ENCODE data around the gene OR2K2.

GRCh38 chr9:111284703-111285102, 45.3 kb downstream of the OR2K2 start:
- no peak for TF ChIP-seq EP300 (IDR thresholded peaks at IDR 0.05)
- no peak for TF ChIP-seq CTCF (IDR thresholded peaks at IDR 0.05)
- no peak for TF ChIP-seq POLR2A (IDR thresholded peaks at IDR 0.05)
- no peak for TF ChIP-seq POLR2AphosphoS5 (IDR thresholded peaks at IDR 0.05)
